Astrocyte of the spinal cord (primary cell): ENCODE data around the gene MPC2.
A peak's percentile ranks its signal among the peaks of the same experiment; 100 is the strongest.

Experiments
- DNase-seq: peaks from one replicate; pipeline ENCODE4 v3.0.0; 2011; ENCODE audit warnings: low read depth, low spot score
- H3K4me3 ChIP-seq: 2 replicates; pipeline ENCODE4 v1.5.1; 2011; ENCODE audit warnings: low read depth, mild to moderate bottlenecking, low read length, moderate library complexity
- in situ Hi-C: cut with HindIII; loops from 2 replicates; pipeline ENCODE4 v1.10.0; 2017; ENCODE audit warnings: low sequenced_read_pairs
- TF ChIP-seq, protein P1 (sequence below): IDR thresholded peaks from 2 replicates; pipeline ENCODE4 v1.5.1; 2012; ENCODE audit warnings: low read depth, mild to moderate bottlenecking, low read length, inconsistent platforms

The MPC2 gene

DNA sequence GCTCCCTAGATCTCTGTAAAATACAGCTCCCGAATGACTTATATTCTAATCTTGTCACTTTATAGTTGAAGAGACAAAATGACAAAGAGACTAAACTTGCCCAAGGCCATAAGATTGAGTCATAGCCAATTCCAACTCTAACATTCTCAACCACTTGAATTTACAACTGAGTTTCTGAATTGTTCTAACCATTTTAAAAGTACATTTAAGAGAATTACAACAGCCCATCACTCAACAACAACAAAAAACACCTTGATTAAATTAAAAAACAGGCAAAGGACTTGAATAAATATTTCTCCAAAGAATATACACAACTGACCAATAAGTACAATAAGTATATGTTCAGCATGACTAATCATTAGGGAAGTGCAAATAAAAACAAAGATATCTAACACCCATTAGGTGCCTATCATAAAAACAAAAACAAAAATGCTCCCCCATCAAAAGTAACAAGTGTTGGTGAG lies 14.2 kb downstream of the MPC2 start:
- in situ Hi-C loops, result no loop called here
- no peak for DNase-seq
- no peak overlapping the region for H3K4me3 ChIP-seq
- TF ChIP-seq, protein P1, sequence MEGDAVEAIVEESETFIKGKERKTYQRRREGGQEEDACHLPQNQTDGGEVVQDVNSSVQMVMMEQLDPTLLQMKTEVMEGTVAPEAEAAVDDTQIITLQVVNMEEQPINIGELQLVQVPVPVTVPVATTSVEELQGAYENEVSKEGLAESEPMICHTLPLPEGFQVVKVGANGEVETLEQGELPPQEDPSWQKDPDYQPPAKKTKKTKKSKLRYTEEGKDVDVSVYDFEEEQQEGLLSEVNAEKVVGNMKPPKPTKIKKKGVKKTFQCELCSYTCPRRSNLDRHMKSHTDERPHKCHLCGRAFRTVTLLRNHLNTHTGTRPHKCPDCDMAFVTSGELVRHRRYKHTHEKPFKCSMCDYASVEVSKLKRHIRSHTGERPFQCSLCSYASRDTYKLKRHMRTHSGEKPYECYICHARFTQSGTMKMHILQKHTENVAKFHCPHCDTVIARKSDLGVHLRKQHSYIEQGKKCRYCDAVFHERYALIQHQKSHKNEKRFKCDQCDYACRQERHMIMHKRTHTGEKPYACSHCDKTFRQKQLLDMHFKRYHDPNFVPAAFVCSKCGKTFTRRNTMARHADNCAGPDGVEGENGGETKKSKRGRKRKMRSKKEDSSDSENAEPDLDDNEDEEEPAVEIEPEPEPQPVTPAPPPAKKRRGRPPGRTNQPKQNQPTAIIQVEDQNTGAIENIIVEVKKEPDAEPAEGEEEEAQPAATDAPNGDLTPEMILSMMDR, result no peak

DNA sequence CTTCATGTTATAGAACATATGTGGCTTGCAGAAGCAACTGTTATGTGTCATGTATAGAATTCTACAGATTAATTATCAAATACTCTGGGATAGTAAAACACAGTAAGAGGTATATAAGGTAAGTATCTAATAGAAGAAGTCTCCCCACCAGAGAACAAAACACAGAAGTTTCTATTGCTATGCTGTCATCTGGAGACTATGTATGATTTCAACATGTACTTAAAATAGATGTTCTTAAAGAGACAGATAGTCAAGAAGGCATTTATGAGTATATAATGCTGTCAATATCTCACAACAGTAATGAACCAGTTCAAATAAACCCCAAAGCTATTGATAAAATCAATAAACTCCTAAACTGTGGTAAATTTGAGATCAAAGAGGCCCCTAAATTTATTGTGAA lies 14.8 kb downstream of the MPC2 start:
- no peak overlapping the region for H3K4me3 ChIP-seq
- peak; percentile 30 for DNase-seq
- TF ChIP-seq, protein P1, result no peak
- in situ Hi-C loops, result no loop called here

DNA sequence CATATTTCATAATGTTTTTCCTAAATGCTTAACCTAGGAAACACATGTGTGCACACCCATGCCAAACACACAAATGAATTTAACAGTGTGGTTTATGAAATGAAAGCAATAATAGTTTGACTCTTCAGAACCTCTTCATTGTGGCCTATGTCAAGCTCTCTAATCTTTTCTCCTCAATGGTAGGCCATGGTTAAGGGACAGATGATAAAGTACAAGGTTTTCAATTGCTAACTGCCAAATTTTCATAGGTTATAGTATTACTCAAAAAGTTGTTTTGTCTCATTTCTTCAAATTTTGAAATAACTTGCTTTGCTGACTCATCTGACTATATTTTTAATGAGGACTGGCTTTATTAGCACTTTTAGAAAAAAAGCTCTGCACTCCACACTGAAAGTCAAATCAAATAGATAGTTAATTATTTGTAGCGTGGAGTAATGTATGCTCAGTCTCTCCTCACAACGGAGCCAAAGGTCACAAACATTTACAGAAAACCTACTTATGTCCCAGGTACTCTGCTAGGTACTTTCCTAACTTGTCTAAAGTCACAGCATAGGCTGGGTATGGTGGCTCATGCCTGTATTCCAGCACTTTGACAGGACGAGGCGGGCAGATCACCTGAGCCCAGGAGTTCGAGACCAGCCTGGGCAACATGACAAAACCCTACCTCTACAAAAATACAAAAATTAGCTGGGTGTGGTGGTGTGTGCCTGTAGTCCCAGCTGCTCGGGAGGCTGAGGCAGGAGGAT lies 19.9 kb downstream of the MPC2 start:
- TF ChIP-seq, protein P1, result no peak
- no peak for DNase-seq
- H3K4me3 ChIP-seq, result no peak overlapping the region
- in situ Hi-C loops, result no loop called here

DNA sequence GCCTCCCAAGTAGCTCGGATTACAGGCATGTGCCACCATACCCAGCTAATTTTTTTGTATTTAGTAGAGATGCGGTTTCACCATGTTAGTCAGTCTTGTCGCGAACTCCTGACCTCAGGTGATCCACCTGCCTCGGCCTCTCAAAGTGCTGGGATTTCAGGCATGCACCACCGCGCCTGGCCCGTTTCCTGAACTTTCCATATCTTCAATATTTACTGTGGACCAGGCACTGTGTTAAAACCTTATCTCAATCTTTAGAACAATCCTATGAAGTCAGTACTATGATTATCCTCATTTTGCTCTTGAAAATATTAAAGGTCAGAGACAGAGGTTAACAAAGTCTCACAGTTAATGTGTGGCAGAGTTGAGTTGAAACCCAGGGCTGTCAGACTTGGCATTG lies 21.3 kb downstream of the MPC2 start:
- in situ Hi-C loops, result no loop called here
- TF ChIP-seq, protein P1, result no peak
- H3K4me3 ChIP-seq, result no peak overlapping the region
- no peak for DNase-seq

DNA sequence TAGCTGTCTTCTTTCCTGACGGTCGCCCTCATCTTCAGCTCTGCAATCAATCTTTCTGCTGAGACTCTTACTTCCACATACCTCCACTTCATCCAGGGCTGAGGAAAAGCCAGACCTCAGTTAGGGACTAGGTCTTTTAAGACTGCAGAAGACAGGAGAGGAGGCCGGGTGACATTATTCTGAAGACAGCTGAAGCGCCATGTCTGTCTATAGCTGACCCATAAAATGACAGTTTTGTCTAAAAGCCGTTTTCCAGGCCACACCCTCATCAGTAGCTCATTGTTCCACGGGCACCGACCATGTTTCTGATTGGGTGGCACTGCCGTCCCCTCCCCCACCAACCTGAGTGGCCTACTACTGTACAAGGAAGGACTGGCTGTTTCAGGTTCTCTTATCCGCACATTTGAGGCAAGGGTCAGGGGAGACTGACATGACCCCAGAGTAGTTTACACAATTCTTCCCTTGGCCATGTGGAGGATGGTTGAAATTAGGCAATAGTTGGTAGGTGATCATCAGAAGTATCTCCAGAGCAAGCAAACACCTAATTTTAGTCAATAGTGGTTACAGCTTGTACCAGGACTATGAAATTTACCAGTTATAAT lies 22.9 kb downstream of the MPC2 start, which contains the start of gene ADCY10:
TSS of gene ADCY10 (minus strand) at position 240 of the 602 bp plus-strand sequence. CDS start 8,994 bp downstream, outside the sequence.
- TF ChIP-seq, protein P1, result no peak
- in situ Hi-C loops, result no loop called here
- DNase-seq, result no peak
- H3K4me3 ChIP-seq, result no peak within 1 kb of the TSS

DNA sequence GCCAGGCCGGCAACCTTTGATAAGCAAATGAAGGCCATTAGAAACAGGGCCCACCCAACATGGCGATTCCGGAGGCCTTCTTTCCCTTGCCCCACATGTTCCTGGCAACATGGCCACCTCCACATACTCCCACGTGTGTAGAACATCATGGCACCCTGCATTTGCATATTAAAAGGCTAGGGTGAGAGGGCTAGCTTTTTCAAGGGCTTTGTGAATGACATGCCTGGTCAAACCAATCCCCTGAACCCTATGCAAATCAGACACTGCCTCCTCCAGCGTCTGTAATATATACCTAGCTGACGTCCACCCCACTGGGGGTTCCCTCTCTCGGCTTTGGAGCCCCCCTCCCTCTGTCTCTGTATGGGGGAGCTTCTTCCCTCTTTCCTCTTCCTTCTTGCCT lies 24.6 kb downstream of the MPC2 start:
- H3K4me3 ChIP-seq, result no peak overlapping the region
- TF ChIP-seq, protein P1, result no peak
- in situ Hi-C loops, result no loop called here
- DNase-seq, result no peak
